ENCODE results near the gene TTYH2. TPM values are rescaled to one million over a fixed set of nuclear protein-coding genes. Genes with fewer than 3 reads are reported as not detected.

The TTYH2 gene
- total and polyA plus RNA-seq, 10 donors = 2.7 to 22.7 (median 17.7) TPM

- Histone ChIP-seq H3K4me3 (no peak overlapping the region), H3K27ac (no peak overlapping the region), H3K4me1 (peaks cover 2 to 47% (median 28%) of the 10 kb centered on the region in 6 donors), H3K36me3 (peaks cover 0 to 35% (median 0%) of the 10 kb centered on the region in 6 donors), H3K27me3 (replicated peaks in 1 of 7) (no peaks in the 10 kb centered on the region), H3K9me3 (no peaks in the 10 kb centered on the region)
- intact Hi-C loops (cut with DNase I; ENCODE audit: low total_unique reads) = no loop called here
- no peak for DNase-seq
- WGBS, 5 donors = 60 to 88% (median 71%) methylated on average over 8 to 10 of the region's 10 CpGs
- TF ChIP-seq POLR2AphosphoS5 (IDR thresholded peaks at IDR 0.05) (peak in 2 of 3 donors; percentile 46 to 47), POLR2A (IDR thresholded peaks at IDR 0.05) (no peak)
These were observed 25.8 kb downstream of the TTYH2 start for GRCh38 chr17:74239172-74239571.

- no peak for TF ChIP-seq POLR2AphosphoS5 (IDR thresholded peaks at IDR 0.05)
- TF ChIP-seq POLR2A (IDR thresholded peaks at IDR 0.05) = no peak
- H3K9me3 ChIP-seq = no peaks in the 10 kb centered on the region
- H3K27ac ChIP-seq = no peak overlapping the region
- no peak overlapping the region for H3K4me3 ChIP-seq
- WGBS, 5 donors = 63 to 80% (median 67%) methylated on average over 11 of the region's 11 CpGs
- H3K36me3 ChIP-seq = peaks cover 0 to 47% (median 0%) of the 10 kb centered on the region in 6 donors
- peaks cover 0 to 32% (median 14%) of the 10 kb centered on the region in 6 donors for H3K4me1 ChIP-seq
- DNase-seq = no peak
- H3K27me3 ChIP-seq (replicated peaks in 1 of 7) = no peaks in the 10 kb centered on the region
- intact Hi-C loops (cut with DNase I; ENCODE audit: low total_unique reads) = no loop called here
These were observed 27.3 kb downstream of the TTYH2 start for GRCh38 chr17:74240618-74241205.

GRCh38 chr17:74241431-74241830, 28.1 kb downstream of the TTYH2 start:
- no peak for DNase-seq
- intact Hi-C loops (cut with DNase I; ENCODE audit: low total_unique reads) = no loop called here

GRCh38 chr17:74241847-74242246, 28.5 kb downstream of the TTYH2 start:
- no peaks in the 10 kb centered on the region for H3K27me3 ChIP-seq (replicated peaks in 1 of 7)
- H3K4me1 ChIP-seq = peaks cover 0 to 23% (median 13%) of the 10 kb centered on the region in 6 donors
- no peak overlapping the region for H3K4me3 ChIP-seq
- H3K9me3 ChIP-seq = no peaks in the 10 kb centered on the region
- H3K27ac ChIP-seq = no peak overlapping the region
- intact Hi-C loops (cut with DNase I; ENCODE audit: low total_unique reads) = no loop called here
- WGBS, 5 donors = 66 to 83% (median 70%) methylated on average over 2 of the region's 2 CpGs
- TF ChIP-seq POLR2A (IDR thresholded peaks at IDR 0.05) (no peak), CTCF (IDR thresholded peaks at IDR 0.05 in 8 of 11, conservative IDR thresholded peaks at IDR 0.05 in 3 of 11) (no peak), POLR2AphosphoS5 (IDR thresholded peaks at IDR 0.05) (no peak)
- H3K36me3 ChIP-seq = peaks cover 0 to 47% (median 0%) of the 10 kb centered on the region in 6 donors
- DNase-seq = no peak

More at GRCh38 chr17:74241431-74241830, 28.1 kb downstream of the TTYH2 start:
- WGBS, 5 donors = 46 to 70% (median 60%) methylated on average over 10 of the region's 10 CpGs
- H3K27ac ChIP-seq = peak overlapping the region in 1 of 8 donors; percentile 17
- H3K4me1 ChIP-seq = peaks cover 0 to 25% (median 13%) of the 10 kb centered on the region in 6 donors
- TF ChIP-seq CTCF (IDR thresholded peaks at IDR 0.05 in 8 of 11, conservative IDR thresholded peaks at IDR 0.05 in 3 of 11) (no peak), POLR2AphosphoS5 (IDR thresholded peaks at IDR 0.05) (peak in 1 of 3 donors; percentile 40)
- no peaks in the 10 kb centered on the region for H3K27me3 ChIP-seq (replicated peaks in 1 of 7)
- H3K4me3 ChIP-seq = no peak overlapping the region
- H3K36me3 ChIP-seq = peaks cover 0 to 47% (median 0%) of the 10 kb centered on the region in 6 donors
- H3K9me3 ChIP-seq = no peaks in the 10 kb centered on the region

- DNase-seq = no peak
- TF ChIP-seq POLR2A (IDR thresholded peaks at IDR 0.05) = no peak
- no peak for TF ChIP-seq POLR2AphosphoS5 (IDR thresholded peaks at IDR 0.05)
- TF ChIP-seq CTCF (IDR thresholded peaks at IDR 0.05 in 8 of 11, conservative IDR thresholded peaks at IDR 0.05 in 3 of 11) = no peak
- H3K27me3 ChIP-seq (replicated peaks in 1 of 7) = no peaks in the 10 kb centered on the region
- peaks cover 0 to 23% (median 13%) of the 10 kb centered on the region in 6 donors for H3K4me1 ChIP-seq
- intact Hi-C loops (cut with DNase I; ENCODE audit: low total_unique reads) = no loop called here
- 80 to 91% (median 88%) methylated on average over 8 to 13 of the region's 13 CpGs for WGBS, 5 donors
- no peak overlapping the region for H3K27ac ChIP-seq
- peaks cover 0 to 42% (median 0%) of the 10 kb centered on the region in 6 donors for H3K36me3 ChIP-seq
- H3K9me3 ChIP-seq = no peaks in the 10 kb centered on the region
- no peak overlapping the region for H3K4me3 ChIP-seq
These were observed 29.8 kb downstream of the TTYH2 start for GRCh38 chr17:74243013-74243755.
